Measurements from ENCODE around the gene ELFN1.

The ELFN1 gene

DNA sequence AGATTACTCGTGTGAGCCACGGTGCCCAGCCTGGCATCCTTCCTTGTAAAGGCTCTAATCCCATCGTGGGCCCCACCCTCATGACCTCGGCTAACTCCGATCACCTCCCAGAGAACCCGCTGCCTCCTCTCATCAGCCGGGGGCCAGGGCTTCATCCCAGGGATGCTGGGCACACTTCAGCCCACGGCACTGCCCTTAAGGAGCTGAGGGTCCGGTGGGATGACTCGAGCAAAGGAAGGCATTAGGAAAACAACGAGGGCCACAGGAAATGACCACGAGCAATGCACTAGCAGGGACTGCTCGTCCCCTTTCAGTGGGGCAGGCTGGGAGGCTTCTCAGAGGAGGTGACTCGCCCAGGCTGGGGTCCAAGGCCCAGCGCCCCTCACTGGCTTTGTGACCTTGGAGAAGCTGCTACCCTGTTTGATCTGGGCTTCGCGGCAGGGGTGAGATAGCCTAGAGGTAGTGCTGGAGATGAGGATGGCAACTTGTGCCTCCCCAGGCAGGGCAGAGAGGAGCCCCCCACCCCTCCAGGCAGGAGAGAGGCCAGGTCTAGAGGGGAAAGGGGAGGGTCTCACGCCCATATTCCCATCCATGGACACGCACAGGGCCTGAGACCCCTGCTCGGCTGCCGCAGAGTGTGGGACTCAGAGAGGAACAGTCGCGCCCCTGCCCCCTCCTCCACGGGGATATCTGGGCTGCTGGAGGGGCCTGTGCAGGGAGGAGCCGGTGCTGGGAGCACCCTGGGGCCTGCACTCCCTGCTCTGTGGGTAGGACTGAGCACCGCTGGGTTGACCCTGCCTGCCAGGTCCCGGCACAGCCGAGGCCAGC lies 26.8 kb downstream of the ELFN1 start:
- no peak for DNase-seq

DNA sequence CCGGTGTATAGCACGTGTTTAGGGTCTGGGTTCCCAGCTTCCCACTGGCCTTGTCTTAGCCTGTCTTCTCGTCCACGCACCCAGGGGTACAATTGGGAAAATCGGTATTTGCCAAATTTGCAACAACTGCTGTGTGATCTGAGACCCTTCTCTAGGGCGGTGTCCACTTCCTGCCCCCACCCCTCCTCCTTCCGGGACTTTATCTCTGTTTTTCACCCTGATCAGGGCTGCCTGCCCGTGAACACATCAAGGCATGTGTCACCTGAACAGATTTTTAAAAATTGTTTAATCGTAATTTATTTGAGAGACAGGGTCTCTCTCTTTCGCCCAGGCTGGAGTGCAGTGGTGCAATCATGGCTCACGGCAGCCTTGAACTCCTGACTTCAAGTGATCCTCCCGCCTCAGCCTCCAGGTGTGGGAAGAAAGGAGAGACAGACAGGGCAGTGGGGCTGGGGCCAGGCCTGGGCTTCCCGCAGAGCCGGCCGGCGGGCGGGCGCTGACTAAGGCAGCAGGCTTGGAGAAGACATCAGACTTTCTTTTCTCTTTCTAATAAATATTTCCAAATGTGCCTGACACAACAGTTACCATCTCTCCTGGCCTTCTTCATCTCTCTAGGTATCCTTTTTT lies 27.5 kb downstream of the ELFN1 start:
- no peak for DNase-seq

- no peak for DNase-seq
These were observed 28.1 kb downstream of the ELFN1 start for GRCh38 chr7:1698201-1698600.

- no peak for DNase-seq
These were observed 28.9 kb downstream of the ELFN1 start for GRCh38 chr7:1698951-1699350.

GRCh38 chr7:1700086-1700485 lies 30.0 kb downstream of the ELFN1 start:
- no peak for DNase-seq

DNA sequence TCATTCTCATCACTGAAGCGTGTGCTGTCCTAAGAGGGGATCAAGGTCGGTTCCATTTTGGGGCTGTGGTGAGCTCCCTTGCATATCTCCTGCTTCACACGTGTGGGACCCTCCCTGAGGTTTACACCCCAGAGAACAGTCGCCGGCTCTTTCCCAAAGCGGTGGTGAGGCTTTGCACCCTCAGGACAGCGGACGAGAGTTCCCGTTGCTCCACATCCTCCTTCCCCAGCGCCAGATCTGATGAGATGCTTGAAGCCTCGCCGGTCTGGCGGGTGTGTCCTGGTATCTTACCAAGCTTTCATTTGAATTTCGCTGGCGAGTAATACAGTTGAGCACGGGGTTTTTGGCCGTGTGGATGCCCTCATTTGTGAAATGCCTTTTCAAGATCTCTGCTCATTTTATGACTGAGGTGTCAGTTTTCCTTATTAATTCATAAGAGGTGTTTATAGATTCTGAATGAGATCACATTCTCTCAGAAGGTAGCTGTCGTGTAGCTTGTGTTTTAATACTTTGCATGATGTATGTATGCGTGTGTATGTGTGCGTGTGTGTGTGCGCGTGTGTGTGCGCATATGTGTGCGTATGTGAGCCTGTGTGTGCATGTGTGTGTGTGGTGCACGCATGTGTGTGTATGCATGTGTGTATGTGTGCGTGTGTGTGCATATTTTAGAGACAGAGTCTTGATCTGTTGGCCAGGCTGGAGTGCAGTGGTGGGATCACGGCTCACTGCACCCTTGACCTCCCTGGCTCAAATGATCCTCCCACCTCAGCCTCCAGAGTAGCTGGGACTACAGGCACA lies 30.7 kb downstream of the ELFN1 start:
- DNase-seq: no peak

GRCh38 chr7:1702652-1703051 lies 32.6 kb downstream of the ELFN1 start:
- no peak for DNase-seq

DNA sequence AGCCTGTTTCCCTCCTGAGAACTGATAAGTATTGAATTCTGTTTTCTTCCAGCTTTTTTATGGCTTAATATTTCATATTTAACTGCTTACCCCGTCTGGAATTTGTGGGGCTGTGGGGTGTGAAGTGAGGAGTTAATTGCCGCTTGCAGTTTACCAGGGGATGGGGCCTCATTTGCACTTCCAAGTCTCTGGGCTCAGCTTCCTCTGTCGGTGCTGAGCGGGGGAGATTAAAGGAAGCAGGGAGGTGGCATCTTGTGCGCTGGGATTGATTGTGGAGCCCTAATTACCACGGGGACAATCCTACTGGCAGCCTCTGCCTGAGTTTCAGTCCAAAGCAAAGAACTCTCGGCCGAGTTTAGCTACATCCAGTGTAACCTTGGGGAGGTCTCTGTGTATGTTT lies 33.4 kb downstream of the ELFN1 start:
- no peak for DNase-seq

- DNase-seq: no peak
These were observed 34.1 kb downstream of the ELFN1 start for GRCh38 chr7:1703871-1704810.

DNA sequence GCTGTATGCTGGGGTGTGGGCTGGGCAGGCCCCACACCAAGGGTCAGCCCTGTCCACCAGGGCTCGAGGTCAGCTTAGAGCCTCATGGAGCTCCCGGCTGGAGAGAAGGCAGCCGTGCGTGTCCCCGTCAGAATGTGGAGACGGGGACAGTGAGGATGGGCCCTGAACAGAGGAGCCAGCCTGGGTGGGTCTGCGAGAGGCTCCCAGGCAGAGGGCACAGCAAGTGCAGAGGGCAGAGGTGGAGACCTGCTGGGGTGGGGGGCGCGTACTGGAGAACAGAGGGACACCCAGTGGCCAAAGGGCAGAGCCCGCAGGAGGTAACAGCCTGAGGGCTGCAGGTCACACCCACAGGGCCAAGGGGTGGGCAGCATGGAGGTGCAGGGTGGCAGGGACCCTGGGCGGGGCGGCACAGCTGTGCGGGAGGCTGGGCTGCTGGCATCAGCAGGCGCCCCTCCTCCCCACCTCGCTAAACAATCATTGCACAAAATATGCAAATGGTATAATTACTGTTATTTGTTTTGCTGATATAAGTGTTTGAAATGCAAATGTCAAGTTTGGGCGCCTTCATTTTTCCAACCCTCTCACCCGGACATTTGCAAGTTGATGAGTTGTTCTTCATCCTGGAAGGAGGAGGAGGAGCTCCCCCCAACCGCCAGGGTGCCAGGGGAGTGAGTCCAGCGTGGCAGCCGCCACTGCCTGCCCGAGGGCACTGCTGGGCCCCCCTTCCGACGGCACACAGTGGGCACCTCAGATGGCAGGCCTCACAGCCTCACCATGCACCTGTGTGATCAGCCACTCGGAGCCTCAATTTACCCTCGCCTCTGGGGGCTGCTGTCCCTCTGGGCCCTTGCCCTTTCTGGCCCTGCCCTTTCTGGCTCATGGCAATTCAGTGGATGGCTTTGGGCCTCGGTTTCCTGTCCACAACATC lies 35.0 kb downstream of the ELFN1 start:
- no peak for DNase-seq

DNA sequence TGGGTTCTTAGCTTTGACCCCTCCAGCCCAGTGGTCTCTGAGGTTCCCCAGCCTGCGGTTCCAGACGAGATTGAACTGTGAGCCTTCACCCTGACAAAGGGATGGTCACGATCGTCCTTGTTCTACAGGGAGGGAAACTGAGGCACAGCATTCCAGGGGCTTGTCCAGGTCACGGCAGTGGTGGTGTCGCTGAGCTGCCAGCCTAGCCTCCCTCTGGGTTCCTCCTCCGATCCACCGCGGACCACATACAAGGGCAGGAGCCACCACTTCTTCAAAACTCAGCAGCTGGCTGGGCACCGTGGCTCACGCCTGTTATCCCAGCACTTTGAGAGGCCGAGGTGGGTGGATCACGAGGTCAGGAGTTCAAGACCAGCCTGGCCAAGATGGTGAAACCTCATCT lies 35.8 kb downstream of the ELFN1 start:
- DNase-seq: no peak

GRCh38 chr7:1706381-1706720 lies 36.3 kb downstream of the ELFN1 start:
- no peak for DNase-seq

DNA sequence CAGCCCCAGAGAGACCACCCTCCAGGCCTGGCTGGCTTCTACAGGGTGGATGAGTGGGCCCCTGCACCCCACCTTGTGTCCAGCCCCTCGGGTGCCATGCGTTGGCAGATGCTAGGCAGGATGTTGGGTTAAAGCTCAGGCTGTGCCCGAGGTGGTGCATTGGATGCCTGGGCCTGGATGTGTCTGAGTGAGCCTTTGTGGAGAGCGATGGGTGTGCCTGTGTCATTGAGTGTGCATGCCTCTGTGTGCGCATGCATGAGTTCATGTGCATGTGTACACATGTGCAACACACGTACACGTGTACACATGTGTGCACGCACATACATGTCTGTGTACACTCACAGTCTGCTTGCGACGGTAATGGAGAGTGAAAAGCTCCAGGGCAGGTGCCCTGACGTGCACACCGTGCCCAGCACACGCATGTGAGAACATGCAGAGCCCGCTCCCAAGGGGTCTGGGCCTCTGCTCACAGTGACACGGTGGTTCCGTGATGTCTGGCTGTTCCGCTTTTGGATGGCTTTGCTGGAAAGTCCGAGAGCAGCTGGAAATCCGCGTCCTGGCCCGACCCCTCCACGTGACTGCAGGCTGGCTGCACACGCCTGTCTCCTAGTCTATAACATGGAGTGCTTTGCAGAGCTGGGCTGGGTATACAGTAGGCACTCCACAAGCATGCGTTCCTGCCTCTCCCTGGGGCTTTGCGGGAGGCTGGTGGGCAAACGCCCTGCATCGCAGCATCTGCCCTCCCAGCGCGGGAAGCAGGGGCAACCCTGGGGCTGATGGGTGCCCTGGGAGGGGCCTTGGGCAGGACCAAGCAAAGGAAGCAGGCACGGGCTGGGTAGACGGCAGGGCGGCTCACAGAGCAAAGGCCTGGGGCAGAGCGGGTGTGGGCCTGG lies 36.9 kb downstream of the ELFN1 start:
- no peak for DNase-seq

GRCh38 chr7:1707756-1708595 lies 37.9 kb downstream of the ELFN1 start:
- DNase-seq: no peak

GRCh38 chr7:1708596-1709251 lies 38.6 kb downstream of the ELFN1 start:
- DNase-seq: no peak

DNA sequence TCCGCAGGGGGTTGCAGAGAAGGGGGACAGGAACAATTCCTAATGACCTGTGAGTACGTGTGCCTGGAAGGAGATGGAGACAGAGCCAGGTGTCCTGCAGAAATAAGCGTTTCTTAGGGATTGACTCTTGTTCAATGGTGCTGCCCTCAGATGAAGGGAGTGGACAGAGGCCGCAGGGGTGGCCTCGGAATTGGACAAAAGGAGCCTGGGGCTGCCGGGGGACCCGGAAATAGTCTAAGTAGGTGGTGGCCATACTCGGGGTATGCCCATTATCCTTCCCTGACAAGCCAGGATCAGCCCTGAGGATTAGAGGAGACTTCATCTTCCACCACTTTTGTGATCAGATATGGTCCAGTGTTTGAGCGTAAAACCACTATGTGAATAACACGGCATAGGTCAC lies 39.2 kb downstream of the ELFN1 start:
- DNase-seq: no peak

DNA sequence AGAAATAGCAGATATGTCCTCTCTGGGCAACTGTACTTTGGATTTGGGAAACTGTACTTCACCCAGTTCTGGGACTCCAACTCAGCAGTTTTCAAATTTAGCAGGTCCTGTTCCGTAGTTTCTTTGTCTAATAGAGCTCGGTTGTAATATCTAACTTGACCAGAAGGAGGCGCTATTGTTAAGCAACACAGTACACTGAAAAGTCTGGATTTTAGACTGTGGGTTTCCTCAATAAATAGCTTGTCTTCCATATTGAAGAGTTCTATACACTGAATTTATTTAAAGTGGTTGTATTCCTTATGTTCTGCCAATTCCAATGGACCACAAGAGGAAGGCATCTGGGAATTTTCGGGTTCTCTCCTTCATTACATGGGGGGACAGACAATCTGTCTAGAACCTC lies 39.8 kb downstream of the ELFN1 start:
- no peak for DNase-seq

GRCh38 chr7:1710936-1711335 lies 40.9 kb downstream of the ELFN1 start:
- no peak for DNase-seq

DNA sequence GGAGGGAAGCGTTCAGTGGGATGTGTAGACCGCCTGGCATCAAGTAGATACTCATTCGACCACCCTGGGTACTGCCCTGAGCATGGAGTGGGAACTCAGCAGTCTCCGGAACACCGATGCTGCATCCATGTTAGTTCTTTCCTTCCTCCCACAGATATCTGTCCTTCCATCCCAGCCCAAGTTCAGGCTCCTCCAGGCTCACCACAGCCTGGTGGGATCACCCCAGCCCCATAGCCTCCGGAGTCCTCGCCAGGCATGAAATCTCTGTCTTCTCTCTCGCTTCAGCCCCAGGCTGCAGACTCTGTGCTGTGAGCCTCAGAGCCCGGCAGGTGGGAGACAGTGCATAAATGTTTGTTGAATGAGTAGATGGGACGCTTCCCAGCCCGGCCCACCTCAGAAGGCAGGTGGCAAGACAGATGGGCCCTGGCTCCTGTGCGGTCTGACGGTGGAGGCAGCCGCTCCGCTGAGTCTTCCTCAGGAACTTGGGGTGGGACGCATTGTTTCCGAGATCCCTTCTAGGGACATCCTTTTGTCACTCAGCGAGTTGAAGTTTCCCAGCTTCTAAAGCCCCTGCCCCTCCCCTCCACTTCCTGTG lies 42.9 kb downstream of the ELFN1 start:
- no peak for DNase-seq
